Mesenchymal stem cell (in vitro differentiated cells and primary cell): Measurements from ENCODE around the gene LSM7.

Experiments used
- DNase-seq: peaks from one replicate; pipeline ENCODE4 v3.0.0-alpha.2; 2013
- H2AFZ ChIP-seq: one replicate; pipeline ENCODE4 v1.6.1; 2013; ENCODE audit warnings: low read depth, mild to moderate bottlenecking, control low read depth, inconsistent platforms, low read length, moderate library complexity
- H2AK5ac ChIP-seq: 2 replicates; pipeline ENCODE4 v1.6.1; 2013; ENCODE audit warnings: low read length, moderate library complexity, mild to moderate bottlenecking, inconsistent platforms; ENCODE audit not compliant: severe bottlenecking
- H2BK120ac ChIP-seq: one replicate; pipeline ENCODE4 v1.6.1; 2013; ENCODE audit warnings: low read depth, mild to moderate bottlenecking, inconsistent platforms, low read length, moderate library complexity
- H2BK12ac ChIP-seq, 2 experiments: one replicate each; pipeline ENCODE4 v1.6.1; 2013; ENCODE audit warnings: inconsistent platforms in 2 of 2, low read length in 2 of 2, mild to moderate bottlenecking in 2 of 2, moderate library complexity in 2 of 2, control low read depth in 1 of 2
- H2BK15ac ChIP-seq: one replicate; pipeline ENCODE4 v1.6.1; 2013; ENCODE audit warnings: mild to moderate bottlenecking, low read depth, inconsistent platforms; ENCODE audit not compliant: poor library complexity, severe bottlenecking
- H2BK5ac ChIP-seq: 2 replicates; pipeline ENCODE4 v1.6.1; 2013; ENCODE audit warnings: low read depth, mild to moderate bottlenecking, low read length, control low read depth, inconsistent platforms; ENCODE audit not compliant: poor library complexity, severe bottlenecking
- H3K14ac ChIP-seq, 2 experiments: one replicate each; pipeline ENCODE4 v1.6.1; 2013; ENCODE audit warnings: inconsistent platforms in 2 of 2, low read length in 2 of 2, control low read depth in 1 of 2, mild to moderate bottlenecking in 1 of 2, moderate library complexity in 1 of 2
- H3K18ac ChIP-seq, 2 experiments: one replicate each; pipeline ENCODE4 v1.6.1; 2013; ENCODE audit warnings: inconsistent platforms in 2 of 2, low read length in 2 of 2, control low read depth in 1 of 2, low read depth in 1 of 2, mild to moderate bottlenecking in 1 of 2
- H3K23ac ChIP-seq, 2 experiments: one replicate each; pipeline ENCODE4 v1.6.1; 2013; ENCODE audit warnings: inconsistent platforms in 2 of 2, low read length in 2 of 2, mild to moderate bottlenecking in 2 of 2, moderate library complexity in 2 of 2, control low read depth in 1 of 2
- H3K27ac ChIP-seq: 2 replicates; pipeline ENCODE4 v1.5.1; 2013; ENCODE audit warnings: mild to moderate bottlenecking, moderate library complexity, low read length, control low read depth, inconsistent platforms; ENCODE audit not compliant: poor library complexity, severe bottlenecking
- H3K27me3 ChIP-seq, 2 experiments: 2 replicates each; pipeline versions ENCODE4 v1.6.1 to v1.7.0; 2013; ENCODE audit warnings: low read length in 2 of 2, mild to moderate bottlenecking in 2 of 2, moderate library complexity in 2 of 2, control low read depth in 1 of 2, inconsistent platforms in 1 of 2; ENCODE audit not compliant: control insufficient read depth in 1 of 2, insufficient read depth in 1 of 2
- H3K36me3 ChIP-seq, 2 experiments: 2 replicates each; pipeline versions ENCODE4 v1.6.1 to v1.7.0; 2013; ENCODE audit warnings: low read length in 2 of 2, control low read depth in 1 of 2, inconsistent platforms in 1 of 2, low read depth in 1 of 2, mild to moderate bottlenecking in 1 of 2; ENCODE audit not compliant: insufficient read depth in 2 of 2, control insufficient read depth in 1 of 2
- H3K4ac ChIP-seq, 2 experiments: one replicate each; pipeline ENCODE4 v1.6.1; 2013; ENCODE audit warnings: inconsistent platforms in 2 of 2, low read length in 2 of 2, mild to moderate bottlenecking in 2 of 2, moderate library complexity in 2 of 2, control low read depth in 1 of 2, low read depth in 1 of 2
- H3K4me1 ChIP-seq: 2 replicates; pipeline ENCODE4 v1.6.1; 2013; ENCODE audit warnings: low read depth, low read length, control low read depth; ENCODE audit not compliant: control insufficient read depth, insufficient read depth
- H3K4me2 ChIP-seq: 2 replicates; pipeline ENCODE4 v1.6.1; 2013; ENCODE audit warnings: low read length, mild to moderate bottlenecking, inconsistent platforms; ENCODE audit not compliant: poor library complexity, severe bottlenecking
- H3K4me3 ChIP-seq, 2 experiments: 2 replicates each; pipeline versions ENCODE4 v1.5.1 to v1.7.0; 2013; ENCODE audit warnings: low read length in 2 of 2, mild to moderate bottlenecking in 2 of 2, control low read depth in 1 of 2, low read depth in 1 of 2; ENCODE audit not compliant: insufficient read depth in 1 of 2
- H3K79me1 ChIP-seq: replicated peaks from 2 replicates; pipeline ENCODE4 v1.6.1; 2013; ENCODE audit warnings: mild to moderate bottlenecking, control low read depth, low read length, inconsistent platforms; ENCODE audit not compliant: poor library complexity, severe bottlenecking
- H3K9ac ChIP-seq: 2 replicates; pipeline ENCODE4 v1.7.0; 2013; ENCODE audit warnings: mild to moderate bottlenecking, low read length, moderate library complexity
- H3K9me3 ChIP-seq: 2 replicates; pipeline ENCODE4 v1.7.0; 2013; ENCODE audit warnings: mild to moderate bottlenecking, low read length; ENCODE audit not compliant: control insufficient read depth
- H4K8ac ChIP-seq: one replicate; pipeline ENCODE4 v1.6.1; 2013; ENCODE audit warnings: inconsistent platforms, mild to moderate bottlenecking, low read length, moderate library complexity
- H4K91ac ChIP-seq: one replicate; pipeline ENCODE4 v1.6.1; 2013; ENCODE audit warnings: mild to moderate bottlenecking, low read length, inconsistent platforms
- WGBS: methylation state at CpG from one replicate; pipeline ENCODE4 v1.1.7; 2013; ENCODE audit warnings: mixed read lengths; 5-methylcytosine and 5-hydroxymethylcytosine counted together

LSM7 gene

GRCh38 chr19:2324220-2324948 lies 4.0 kb downstream of the LSM7 start:
- H2BK12ac ChIP-seq = no peak overlapping the region
- H2AK5ac ChIP-seq = no peak overlapping the region
- H3K36me3 ChIP-seq = peaks cover 34 to 58% of the 10 kb centered on the region in 2 experiments
- H2BK5ac ChIP-seq = no peak overlapping the region
- H3K4me3 ChIP-seq = no peak overlapping the region
- DNase-seq = no peak
- WGBS = 96% methylated on average over 34 of the region's 34 CpGs
- no peak overlapping the region for H2BK120ac ChIP-seq
- H2BK15ac ChIP-seq = no peak overlapping the region
- H3K4me2 ChIP-seq = no peak overlapping the region
- no peak overlapping the region for H2AFZ ChIP-seq
- H3K27me3 ChIP-seq = no peaks in the 10 kb centered on the region
- peaks cover 33% of the 10 kb centered on the region for H3K4me1 ChIP-seq
- H3K9me3 ChIP-seq = no peaks in the 10 kb centered on the region
- no peak overlapping the region for H3K14ac ChIP-seq
- H3K79me1 ChIP-seq = peaks cover 30% of the 10 kb centered on the region
- H3K9ac ChIP-seq = no peak overlapping the region
- no peak overlapping the region for H3K23ac ChIP-seq
- H4K91ac ChIP-seq = peak overlapping the region; percentile 4
- no peak overlapping the region for H3K4ac ChIP-seq
- H3K18ac ChIP-seq = no peak overlapping the region
- no peak overlapping the region for H4K8ac ChIP-seq
- peak overlapping the region; percentile 0 for H3K27ac ChIP-seq

GRCh38 chr19:2323707-2324106 lies 4.7 kb downstream of the LSM7 start:
- H2BK15ac ChIP-seq = no peak overlapping the region
- H3K4ac ChIP-seq = no peak overlapping the region
- no peak overlapping the region for H2BK12ac ChIP-seq
- H3K27me3 ChIP-seq = no peaks in the 10 kb centered on the region
- no peak overlapping the region for H3K14ac ChIP-seq
- H3K36me3 ChIP-seq = peaks cover 34 to 58% of the 10 kb centered on the region in 2 experiments
- no peak overlapping the region for H4K8ac ChIP-seq
- no peak overlapping the region for H2BK120ac ChIP-seq
- no peak overlapping the region for H3K4me2 ChIP-seq
- peaks cover 28% of the 10 kb centered on the region for H3K4me1 ChIP-seq
- H4K91ac ChIP-seq = no peak overlapping the region
- H2BK5ac ChIP-seq = no peak overlapping the region
- 96% methylated on average over 13 of the region's 19 CpGs for WGBS
- H3K4me3 ChIP-seq = no peak overlapping the region
- peaks cover 23% of the 10 kb centered on the region for H3K79me1 ChIP-seq
- H2AFZ ChIP-seq = no peak overlapping the region
- H2AK5ac ChIP-seq = no peak overlapping the region
- no peak overlapping the region for H3K27ac ChIP-seq
- H3K18ac ChIP-seq = no peak overlapping the region
- no peak overlapping the region for H3K23ac ChIP-seq
- no peak overlapping the region for H3K9ac ChIP-seq
- no peak for DNase-seq
- H3K9me3 ChIP-seq = no peaks in the 10 kb centered on the region

- Histone ChIP-seq H3K9ac (no peak overlapping the region), H3K23ac (no peak overlapping the region), H3K4ac (no peak overlapping the region), H3K79me1 (peaks cover 20% of the 10 kb centered on the region), H3K27me3 (no peaks in the 10 kb centered on the region), H3K27ac (no peak overlapping the region), H3K18ac (no peak overlapping the region), H2BK5ac (no peak overlapping the region), H3K4me2 (no peak overlapping the region), H4K8ac (no peak overlapping the region), H2BK120ac (no peak overlapping the region), H3K4me1 (peaks cover 20% of the 10 kb centered on the region), H3K14ac (no peak overlapping the region), H2AK5ac (no peak overlapping the region), H4K91ac (no peak overlapping the region), H2BK12ac (no peak overlapping the region), H3K9me3 (no peaks in the 10 kb centered on the region), H3K4me3 (no peak overlapping the region), H2BK15ac (no peak overlapping the region), H2AFZ (no peak overlapping the region), H3K36me3 (peaks cover 30 to 56% of the 10 kb centered on the region in 2 experiments)
- no peak for DNase-seq
- 91% methylated on average over 30 of the region's 39 CpGs for WGBS
Observed at GRCh38 chr19:2321565-2322283, 6.7 kb downstream of the LSM7 start.

GRCh38 chr19:2320939-2321338 lies 7.4 kb downstream of the LSM7 start:
- H2BK120ac ChIP-seq = no peak overlapping the region

More at GRCh38 chr19:2320939-2321338, 7.4 kb downstream of the LSM7 start:
- no peak overlapping the region for H2BK5ac ChIP-seq
- no peak overlapping the region for H3K4ac ChIP-seq
- no peaks in the 10 kb centered on the region for H3K27me3 ChIP-seq
- H3K27ac ChIP-seq = no peak overlapping the region
- H3K14ac ChIP-seq = no peak overlapping the region
- H3K18ac ChIP-seq = no peak overlapping the region
- H2BK12ac ChIP-seq = no peak overlapping the region
- H3K4me3 ChIP-seq = no peak overlapping the region
- H2AFZ ChIP-seq = no peak overlapping the region
- no peak overlapping the region for H4K8ac ChIP-seq
- H2AK5ac ChIP-seq = no peak overlapping the region
- peaks cover 18% of the 10 kb centered on the region for H3K79me1 ChIP-seq
- no peak overlapping the region for H3K4me2 ChIP-seq
- H3K9me3 ChIP-seq = no peaks in the 10 kb centered on the region
- WGBS = 89% methylated on average over 12 of the region's 12 CpGs
- H4K91ac ChIP-seq = no peak overlapping the region
- no peak overlapping the region for H2BK15ac ChIP-seq
- no peak for DNase-seq
- peaks cover 20% of the 10 kb centered on the region for H3K4me1 ChIP-seq
- H3K9ac ChIP-seq = no peak overlapping the region
- no peak overlapping the region for H3K23ac ChIP-seq
- peaks cover 28 to 50% of the 10 kb centered on the region in 2 experiments for H3K36me3 ChIP-seq
